ENCODE data around the gene ADAMTS14.

The ADAMTS14 gene

DNA sequence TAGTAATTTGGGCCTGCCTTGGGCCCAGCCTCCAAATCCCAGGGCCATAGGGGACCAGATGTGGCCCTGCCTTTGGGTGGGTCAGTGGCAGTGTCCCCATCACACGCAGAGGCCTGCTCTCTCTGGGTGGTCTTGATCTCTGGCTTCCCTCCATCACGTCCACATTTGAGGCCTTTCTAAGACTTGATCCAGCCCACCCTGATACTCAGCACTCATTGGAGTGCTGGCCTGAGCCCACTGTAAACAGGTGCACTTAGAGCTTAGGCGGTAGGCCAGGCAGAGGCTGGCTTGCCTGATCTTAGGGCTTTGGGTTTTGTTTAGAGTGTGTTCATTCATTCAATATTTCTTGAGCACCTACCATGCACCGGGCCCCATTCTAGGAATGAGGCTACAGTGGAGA is 60.3 kb downstream of the ADAMTS14 start:
- DNase-seq (ENCODE audit: low spot score): no peak

DNA sequence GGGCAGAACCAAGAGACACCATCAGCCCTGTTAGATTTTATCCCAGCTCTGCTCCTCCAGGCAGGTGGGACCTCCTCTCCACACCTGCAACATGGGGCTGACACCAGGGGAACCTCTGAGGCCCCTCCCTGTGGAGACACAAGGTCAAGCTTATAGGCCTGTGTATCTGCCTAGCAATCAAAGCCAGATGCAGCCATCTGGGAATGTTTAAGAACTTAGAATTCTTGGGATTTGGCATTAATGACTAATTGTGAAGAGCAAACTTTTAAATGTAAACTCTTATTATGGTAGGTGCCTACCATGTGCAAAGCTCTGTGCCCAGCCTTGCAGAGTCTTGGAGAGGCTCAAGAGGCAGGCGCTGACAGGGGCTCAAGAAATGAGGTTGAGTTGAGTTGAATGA is 60.7 kb downstream of the ADAMTS14 start:
- no peak for DNase-seq (ENCODE audit: low spot score)

DNA sequence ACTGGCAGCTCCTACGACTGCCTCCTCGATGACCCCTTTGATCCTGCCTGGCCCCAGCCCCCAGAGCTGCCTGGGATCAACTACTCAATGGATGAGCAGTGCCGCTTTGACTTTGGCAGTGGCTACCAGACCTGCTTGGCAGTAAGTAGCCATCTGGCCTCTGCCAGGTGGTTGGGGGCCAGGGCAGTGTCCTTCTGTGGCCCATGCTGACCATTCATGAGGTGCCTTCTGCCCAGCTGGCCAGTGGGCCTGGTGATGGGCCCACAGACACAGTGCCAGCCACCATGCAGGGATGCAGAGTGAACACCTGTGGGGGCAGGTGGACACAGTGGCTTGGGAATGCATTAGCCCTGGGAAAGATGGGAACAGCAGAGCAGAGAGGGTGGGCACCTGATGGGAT is 62.9 kb downstream of the ADAMTS14 start:
- no peak for DNase-seq (ENCODE audit: low spot score)

DNA sequence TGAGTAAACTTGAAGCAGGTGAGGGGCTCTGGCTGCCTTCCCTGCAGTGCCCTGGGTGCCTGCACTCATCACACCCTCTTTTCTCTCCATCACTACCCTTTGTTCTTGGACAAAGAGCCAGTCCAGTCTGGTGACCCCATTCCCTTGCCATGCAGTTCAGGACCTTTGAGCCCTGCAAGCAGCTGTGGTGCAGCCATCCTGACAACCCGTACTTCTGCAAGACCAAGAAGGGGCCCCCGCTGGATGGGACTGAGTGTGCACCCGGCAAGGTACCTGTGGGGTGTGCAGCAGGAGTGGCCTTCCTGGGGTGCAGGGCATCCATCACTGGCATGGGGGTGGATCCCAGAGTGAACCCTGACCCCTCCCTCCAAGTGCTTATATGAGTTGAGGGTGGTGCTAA is 64.2 kb downstream of the ADAMTS14 start:
- no peak for DNase-seq (ENCODE audit: low spot score)

DNA sequence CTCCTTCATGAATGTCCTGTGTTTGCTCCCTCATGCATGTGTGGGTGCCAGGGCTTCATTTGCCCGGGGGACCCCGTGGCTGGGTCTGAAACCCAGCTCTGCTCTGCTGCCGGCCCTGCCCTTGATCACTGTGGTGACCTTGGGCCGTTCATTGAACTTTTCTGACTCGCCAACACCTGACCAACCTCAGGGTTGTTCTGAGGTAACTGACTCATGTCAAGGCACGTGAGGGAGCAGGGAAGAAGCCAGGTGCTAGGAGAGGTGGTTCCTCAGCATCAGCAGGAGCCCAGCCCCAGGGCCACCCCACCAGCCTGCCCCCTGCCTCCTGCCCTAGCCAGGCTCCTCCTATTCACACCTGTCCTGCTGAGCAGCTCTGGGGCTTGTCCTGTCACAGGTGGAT is 64.9 kb downstream of the ADAMTS14 start:
- no peak for DNase-seq (ENCODE audit: low spot score)

DNA sequence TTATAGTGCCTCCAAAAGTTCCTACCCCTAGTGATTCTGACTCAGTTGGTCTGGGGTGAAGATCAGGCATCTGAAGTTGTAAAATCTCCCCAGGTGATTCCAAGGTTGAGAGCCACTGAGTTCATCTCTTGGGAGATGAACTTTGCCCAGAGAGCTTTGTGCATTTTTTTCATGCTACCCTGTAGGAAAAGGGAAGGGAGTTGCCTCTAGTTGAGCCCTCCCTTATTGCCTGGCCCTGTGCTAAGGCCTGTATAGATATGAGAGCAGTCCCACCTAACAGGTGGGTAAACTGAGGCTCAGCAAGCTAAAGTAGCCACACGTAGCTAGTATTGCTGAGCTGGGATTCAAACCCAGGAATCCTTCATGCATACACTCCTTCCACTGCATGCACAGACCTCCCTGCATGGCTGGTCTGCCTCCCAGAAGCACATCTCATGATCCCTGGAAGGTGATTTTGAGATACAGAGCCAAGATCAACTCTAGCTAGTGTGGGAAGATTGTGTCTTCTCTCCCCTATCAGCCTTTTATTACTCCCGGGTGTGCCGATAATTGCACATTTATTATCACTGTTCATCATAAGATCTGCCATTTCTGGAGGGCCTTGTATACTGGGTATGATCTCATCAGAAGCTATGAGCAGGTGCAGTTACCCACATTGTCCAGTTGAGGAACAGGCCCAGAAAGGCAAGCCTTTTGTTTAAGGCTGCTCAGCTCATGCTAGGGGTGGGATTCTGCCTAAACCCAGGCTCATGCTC is 65.9 kb downstream of the ADAMTS14 start:
- DNase-seq (ENCODE audit: low spot score): no peak

DNA sequence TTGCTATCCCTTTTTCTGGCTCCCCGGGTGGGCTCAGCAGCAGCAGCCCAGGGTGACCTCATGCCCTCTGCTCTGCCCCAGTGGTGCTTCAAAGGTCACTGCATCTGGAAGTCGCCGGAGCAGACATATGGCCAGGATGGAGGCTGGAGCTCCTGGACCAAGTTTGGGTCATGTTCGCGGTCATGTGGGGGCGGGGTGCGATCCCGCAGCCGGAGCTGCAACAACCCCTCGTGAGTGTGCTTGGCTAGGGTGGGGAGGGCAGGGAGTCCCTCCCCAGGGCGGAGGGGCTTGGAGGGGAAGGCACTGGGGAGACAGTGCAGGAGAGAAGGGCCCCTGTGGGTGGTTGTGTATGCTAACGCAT is 66.4 kb downstream of the ADAMTS14 start:
- no peak for DNase-seq (ENCODE audit: low spot score)

DNA sequence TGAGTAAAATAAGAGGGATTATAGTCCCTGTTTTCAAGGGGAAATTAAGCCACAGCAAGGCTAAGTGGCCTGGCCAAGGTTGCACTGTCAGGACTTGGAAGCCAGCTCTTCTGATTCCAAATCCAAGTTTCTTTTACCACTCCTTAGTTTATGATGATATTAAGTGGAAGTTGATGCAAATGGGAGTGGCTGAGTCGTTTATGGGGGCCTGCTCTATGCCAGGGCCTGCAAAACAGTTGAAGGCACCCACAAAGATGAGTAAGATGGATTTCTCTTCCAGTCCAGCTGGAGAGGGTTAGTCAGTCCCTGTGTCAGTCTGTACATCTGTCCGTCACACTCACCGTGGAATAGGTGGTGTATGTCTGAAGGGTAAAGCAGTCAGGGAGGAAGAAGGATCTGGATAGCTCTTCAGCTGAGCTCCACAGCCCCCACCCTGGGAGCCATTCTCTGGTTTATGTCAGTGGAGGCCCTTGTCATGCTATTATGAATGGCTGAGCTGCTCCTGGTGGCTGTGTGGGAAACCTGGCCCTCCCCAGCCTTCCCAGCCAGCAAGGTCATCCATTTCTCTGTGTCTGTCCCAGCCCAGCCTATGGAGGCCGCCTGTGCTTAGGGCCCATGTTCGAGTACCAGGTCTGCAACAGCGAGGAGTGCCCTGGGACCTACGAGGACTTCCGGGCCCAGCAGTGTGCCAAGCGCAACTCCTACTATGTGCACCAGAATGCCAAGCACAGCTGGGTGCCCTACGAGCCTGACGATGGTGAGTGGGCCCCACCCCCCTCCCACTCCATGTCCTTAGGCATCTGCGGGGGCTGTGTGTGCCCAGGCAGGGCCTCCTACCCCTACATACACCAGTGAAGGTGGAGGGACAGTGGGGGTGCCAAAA is 68.3 kb downstream of the ADAMTS14 start:
- DNase-seq (ENCODE audit: low spot score): no peak

DNA sequence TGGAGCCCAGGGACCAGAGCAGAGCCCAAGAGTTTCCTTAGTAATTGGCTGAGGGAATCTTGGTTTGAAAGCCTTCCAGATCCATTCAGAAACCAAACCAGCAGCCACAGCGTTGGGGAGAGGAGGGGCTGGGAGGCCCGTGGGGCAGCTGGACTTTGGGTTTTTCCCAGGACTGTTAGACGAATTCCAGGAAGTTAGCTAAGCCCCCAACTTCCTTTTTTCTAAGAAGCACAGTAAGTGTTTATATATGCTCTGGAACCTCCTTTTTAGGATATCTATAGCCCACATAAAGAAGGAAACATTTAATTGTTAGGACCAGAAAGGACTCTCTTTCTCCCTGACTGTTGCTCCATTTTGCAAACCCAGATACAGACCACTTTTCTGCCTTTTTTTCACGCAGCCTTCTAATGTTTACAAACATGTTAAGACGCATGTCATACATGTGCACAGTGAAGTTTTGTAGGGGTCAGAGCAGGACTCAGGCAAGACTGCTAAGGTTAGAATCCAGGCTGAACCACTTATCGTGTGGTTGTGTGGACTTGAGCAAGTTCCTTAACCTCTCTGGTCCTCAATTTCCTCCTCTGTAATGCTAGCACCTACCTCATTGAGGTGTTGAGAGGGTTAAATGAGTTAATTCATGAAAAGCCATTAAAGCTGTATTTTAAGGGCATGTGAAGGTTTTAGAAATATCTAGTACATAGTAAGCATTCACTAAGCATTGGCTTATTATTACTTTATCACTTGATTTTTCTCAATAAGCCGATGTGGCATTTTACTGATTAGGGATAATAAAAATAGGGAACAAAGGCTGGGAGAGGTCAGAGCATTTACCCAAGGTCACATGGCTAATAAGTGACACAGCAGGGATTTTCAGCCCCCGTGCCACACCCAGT is 70.5 kb downstream of the ADAMTS14 start:
- DNase-seq (ENCODE audit: low spot score): no peak

DNA sequence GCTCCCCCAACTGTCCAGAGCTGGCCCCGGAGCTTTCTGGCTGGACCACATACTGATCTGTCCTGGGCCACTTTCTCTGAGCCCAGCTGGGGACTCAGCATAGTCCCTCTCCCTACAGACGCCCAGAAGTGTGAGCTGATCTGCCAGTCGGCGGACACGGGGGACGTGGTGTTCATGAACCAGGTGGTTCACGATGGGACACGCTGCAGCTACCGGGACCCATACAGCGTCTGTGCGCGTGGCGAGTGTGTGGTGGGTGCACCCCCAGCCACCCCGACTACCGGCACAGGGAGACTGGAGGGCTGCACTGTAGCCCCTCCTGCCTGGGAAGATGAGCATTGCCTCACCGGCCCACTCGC is 71.1 kb downstream of the ADAMTS14 start:
- DNase-seq (ENCODE audit: low spot score): no peak

DNA sequence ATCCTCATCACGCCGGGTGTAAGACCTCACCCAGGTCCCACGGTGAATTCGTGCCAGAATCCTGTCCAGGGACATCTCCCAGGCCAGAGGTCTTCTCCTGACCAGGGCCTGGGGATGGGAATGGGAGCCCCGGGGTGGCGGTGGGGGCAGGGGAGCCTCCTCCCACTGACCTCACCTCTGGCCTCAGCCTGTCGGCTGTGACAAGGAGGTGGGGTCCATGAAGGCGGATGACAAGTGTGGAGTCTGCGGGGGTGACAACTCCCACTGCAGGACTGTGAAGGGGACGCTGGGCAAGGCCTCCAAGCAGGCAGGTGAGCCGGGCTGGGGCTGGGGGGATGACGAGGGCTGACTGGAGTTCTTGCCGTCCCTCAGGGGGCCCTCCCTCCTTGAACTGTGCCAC is 71.6 kb downstream of the ADAMTS14 start:
- DNase-seq (ENCODE audit: low spot score): no peak

DNA sequence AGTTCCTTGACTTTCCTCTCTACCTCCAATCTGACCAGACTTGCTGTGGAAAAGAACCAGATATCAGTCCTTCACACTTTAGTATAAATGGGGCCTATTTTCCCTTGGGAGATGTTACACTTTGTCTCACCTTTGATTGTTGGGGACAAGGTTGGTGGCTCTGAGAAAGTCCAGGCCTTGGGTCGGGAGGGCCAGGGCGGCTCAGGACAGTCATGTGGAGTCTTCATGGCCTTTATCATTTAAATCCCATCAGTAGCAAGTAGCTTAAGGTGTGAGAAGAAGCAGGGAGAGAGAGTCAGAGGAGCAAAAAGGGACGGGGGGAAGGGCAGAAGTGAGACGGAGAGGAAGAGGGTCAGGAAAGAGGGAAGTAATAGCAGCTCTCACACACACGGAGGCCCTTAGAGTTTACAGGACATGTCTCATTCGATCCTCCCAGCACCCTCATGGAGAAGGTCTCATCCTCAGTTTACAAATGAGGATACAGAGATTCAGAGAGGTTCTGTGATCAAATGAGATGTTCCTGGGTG is 72.4 kb downstream of the ADAMTS14 start:
- no peak for DNase-seq (ENCODE audit: low spot score)

DNA sequence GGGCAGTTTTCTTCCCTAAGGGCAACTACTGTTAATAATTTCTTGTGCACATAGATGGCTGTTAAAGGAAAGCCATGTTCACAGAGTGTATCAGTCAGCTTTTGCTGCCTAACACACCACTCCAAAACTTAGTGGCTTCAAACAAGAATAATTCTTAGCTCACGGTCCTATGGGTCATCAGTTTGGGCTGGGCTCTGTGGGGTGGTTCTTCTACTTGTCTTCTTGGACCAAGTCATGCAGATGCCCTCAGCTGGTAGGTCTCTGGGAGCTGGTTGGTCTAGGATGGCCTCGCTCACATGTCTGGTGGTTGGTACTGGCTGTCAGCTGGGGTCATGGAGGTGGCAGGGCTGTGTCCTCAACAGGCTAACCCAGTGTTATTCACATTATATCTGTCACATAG is 73.2 kb downstream of the ADAMTS14 start:
- DNase-seq (ENCODE audit: low spot score): no peak

DNA sequence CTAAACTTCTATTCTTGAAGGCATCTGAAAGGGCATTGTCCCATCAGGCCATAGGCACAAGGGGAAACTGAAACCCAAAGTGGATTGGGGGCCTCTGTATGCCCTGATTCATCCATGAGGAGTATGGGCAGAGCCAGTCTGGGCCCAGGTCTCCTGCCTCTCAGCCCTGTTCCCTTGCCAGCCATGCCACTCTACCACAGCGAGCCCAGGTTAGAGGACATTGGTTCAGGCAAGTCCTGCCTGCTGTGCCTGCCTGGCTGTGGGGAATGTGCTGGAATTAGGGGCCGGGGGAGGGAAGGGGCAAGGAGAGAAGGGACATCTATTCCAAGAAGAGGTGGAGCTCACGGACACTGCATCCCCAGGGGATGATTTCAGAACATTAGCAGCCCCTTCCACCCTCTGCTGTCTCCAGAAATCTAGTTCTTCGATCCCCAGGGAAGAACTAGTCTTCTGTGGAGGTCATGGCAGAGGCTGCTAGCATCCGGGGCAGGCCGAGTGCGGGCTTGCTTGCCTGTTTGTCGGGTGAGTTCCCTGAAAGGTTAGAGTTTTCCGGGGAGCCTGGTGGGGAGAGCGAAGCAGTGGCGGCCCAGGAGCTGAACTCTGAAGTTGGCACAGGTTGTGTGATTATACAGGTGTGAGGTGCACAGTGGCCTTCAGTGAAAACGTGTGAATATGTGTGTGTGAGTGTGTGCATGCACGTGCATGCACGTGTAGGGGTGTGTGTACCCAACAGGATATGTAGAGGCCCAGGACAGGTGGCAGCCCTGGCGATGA is 75.1 kb downstream of the ADAMTS14 start:
- DNase-seq (ENCODE audit: low spot score): no peak

DNA sequence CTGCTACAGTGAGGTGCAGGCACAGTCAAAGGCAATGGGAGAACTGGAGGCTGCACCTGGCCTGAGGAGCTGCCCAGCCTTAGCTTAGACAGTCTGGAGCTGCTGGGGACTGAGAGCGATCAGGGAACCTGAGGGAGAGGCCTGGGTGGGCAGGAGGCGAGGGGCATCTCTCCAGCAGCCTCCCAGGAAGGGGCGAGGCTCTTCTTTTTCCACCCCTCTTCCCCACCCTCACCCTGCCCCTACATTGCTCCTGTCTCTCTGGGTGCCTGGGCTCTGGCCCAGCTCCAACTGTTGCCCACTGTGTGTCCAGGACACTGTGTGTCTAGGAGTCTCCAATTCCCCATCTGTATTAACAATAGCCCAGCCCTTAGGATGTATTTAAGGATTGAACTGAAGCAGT is 76.0 kb downstream of the ADAMTS14 start:
- DNase-seq (ENCODE audit: low spot score): no peak

DNA sequence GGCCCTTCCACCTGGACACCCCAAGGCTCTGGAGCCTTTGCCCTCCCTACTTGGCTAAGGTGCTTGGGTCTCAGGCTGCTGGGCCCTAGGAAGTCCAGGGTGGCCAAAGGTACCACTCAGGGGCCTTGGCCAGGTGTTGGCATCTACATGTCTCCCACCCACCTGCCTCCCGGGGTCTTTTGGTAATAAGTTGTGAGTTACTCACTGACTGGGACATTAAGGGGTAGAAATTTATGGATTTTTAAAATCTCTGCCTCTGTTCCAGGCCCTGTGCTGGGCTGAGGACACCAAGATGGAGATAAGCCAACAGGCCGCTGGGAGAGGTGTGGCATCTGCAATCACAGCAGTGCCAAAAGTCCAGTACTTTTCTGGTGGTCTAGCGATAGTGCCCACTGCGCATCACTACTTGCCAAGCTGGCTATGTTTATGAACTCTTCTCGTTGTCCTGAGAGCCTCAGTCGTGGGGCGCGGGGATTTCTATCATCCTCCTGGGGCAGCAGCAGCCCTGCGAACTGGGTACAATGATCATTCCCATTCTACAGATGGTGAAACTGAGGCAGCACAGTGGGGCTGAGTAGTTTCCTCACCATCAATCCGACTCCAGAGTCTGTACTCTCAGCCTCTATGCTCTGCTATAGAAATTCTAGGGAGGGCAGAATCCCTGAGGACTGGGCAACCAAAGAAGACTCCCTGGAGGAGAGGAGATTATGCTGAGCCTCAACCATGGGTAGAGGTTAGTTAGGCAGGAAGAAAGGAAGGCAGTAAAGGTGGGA is 76.7 kb downstream of the ADAMTS14 start:
- no peak for DNase-seq (ENCODE audit: low spot score)

DNA sequence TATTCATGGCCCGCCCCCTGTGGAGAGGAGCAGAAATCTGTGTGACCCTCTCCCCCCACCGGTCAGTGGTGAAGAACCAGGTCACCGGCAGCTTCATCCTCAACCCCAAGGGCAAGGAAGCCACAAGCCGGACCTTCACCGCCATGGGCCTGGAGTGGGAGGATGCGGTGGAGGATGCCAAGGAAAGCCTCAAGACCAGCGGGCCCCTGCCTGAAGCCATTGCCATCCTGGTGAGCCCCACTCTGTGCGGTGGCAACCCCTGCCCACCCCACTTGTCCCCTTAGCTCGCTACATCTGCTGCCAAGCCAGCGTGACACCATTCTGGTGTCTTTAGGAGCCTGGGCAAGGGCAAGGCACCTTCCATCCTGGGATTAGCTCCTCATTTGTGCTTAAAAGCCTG is 77.5 kb downstream of the ADAMTS14 start:
- no peak for DNase-seq (ENCODE audit: low spot score)

DNA sequence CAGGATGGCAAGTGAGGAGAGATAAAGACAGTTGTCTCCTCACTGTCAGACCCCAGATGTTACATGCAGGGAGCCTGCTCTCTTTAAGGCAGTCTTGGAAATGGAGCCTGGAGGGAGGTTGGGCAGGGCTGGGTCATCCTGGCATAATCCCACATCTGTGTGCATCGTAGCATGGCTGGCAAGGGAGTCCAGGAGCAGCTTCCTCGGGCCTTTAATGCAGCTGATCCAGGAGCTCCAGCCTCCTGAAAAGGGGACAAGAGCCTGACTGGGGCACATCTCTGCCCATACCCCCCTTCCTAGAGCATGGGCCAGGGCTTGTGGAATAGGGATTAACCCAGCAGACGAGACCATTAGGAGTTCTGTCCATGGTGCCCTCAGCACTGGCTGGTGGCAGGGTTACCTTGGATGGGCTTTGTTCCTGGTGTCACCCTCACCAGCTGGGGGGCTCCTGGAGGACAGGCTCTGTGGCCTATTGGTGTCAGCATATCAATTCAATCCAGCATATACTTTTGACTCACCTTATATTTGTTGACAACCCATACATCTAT is 77.9 kb downstream of the ADAMTS14 start:
- DNase-seq (ENCODE audit: low spot score): no peak

DNA sequence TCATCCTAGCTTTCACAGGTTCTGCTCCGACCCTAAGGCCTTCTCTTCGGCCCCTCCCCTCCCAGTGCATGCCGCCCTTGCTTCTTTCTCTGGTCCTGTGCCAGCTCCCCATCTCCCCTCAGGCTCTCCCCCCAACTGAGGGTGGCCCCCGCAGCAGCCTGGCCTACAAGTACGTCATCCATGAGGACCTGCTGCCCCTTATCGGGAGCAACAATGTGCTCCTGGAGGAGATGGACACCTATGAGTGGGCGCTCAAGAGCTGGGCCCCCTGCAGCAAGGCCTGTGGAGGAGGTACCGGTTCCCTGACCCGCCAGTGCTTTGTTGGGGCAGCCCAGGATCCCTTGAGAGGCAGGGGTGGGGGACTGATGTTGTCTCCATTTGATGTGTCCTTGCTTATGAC is 79.0 kb downstream of the ADAMTS14 start:
- no peak for DNase-seq (ENCODE audit: low spot score)

DNA sequence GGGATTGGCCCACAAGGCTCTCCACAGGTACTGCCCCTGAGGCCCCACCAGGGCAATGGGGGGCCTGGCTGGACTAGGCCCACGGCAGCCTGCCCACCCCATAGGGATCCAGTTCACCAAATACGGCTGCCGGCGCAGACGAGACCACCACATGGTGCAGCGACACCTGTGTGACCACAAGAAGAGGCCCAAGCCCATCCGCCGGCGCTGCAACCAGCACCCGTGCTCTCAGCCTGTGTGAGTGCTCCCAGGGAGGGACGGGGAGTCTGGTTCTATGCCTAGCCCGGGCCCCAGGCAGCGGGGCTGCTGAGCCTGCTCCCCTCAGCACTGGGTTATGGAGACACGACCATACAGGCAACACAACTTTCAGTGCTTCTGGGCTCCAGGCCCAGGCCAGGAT is 79.7 kb downstream of the ADAMTS14 start:
- DNase-seq (ENCODE audit: low spot score): no peak

DNA sequence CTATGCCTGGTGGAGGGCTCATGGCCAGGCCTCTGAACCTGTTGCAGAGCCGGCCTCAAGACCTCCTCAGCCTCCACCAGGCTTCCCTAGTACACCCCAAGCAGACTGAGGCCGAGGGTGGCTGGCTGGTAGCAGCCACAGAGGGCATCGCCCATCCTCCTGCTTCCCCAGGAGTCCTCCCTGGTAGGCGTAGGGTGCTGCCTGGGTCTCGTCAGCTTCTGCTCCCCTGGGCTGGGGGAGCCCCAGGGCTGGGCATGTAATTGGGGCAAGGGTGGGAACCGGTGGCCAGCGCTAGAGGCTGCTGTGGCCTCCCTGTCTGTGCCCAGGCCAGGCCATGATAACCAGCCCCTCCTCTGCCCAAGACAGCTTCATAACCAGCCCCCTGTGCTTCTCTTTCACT is 80.3 kb downstream of the ADAMTS14 start:
- DNase-seq (ENCODE audit: low spot score): no peak

Data from putamen (tissue), 1 donor.